AG04450 (cell line): ENCODE results near the gene DLGAP4. TPM values are rescaled to one million over a fixed set of nuclear protein-coding genes. Genes with fewer than 3 reads are reported as not detected.

Experiments used
- CTCF ChIA-PET: fragments of 300-600, 350-600 bp; formaldehyde crosslinking; extraction: SDS; loops from one replicate; lab custom pipeline; 2022; ENCODE audit warnings: antibody characterized with exemption, inconsistent platforms; lab: Charles Lee
- POLR2A ChIA-PET: fragments of 350-600 bp; formaldehyde crosslinking; extraction: SDS; loops from one replicate; lab custom pipeline; 2021; ENCODE audit warnings: antibody characterized with exemption, inconsistent platforms; lab: Yijun Ruan, JAX
- DNase-seq: peaks from one replicate; pipeline ENCODE4 v3.0.0-alpha.2; 2011; ENCODE audit warnings: low read depth, low spot score
- H3K27ac ChIP-seq: one replicate; pipeline ENCODE4 v1.5.1; 2012; ENCODE audit warnings: low read depth, low read length, control low read depth
- H3K27me3 ChIP-seq: one replicate; pipeline ENCODE4 v1.6.0; 2012; ENCODE audit warnings: low read length; ENCODE audit not compliant: control insufficient read depth, insufficient read depth
- H3K4me3 ChIP-seq: 2 replicates; pipeline ENCODE4 v1.5.1; 2011; ENCODE audit warnings: mild to moderate bottlenecking, low read depth, low read length, control low read depth
- H3K9me3 ChIP-seq: 2 replicates; pipeline ENCODE4 v1.5.1; 2012; ENCODE audit warnings: low read length; ENCODE audit not compliant: control insufficient read depth, insufficient read depth
- CTCF ChIP-seq: IDR thresholded peaks from 2 replicates; pipeline ENCODE4 v1.5.1; 2011; ENCODE audit warnings: low read depth, low read length, control low read depth, inconsistent platforms
- polyA plus RNA-seq: library from polyadenylated mRNA; depleted of rRNA; stranded (reverse); fragments of >200 nt; gene quantifications from 2 replicates; pipeline ENCODE4 v1.2.3, GENCODE V29; 2011

Gene DLGAP4
- polyA plus RNA-seq, 1 experiment, result 17.7 TPM

DNA sequence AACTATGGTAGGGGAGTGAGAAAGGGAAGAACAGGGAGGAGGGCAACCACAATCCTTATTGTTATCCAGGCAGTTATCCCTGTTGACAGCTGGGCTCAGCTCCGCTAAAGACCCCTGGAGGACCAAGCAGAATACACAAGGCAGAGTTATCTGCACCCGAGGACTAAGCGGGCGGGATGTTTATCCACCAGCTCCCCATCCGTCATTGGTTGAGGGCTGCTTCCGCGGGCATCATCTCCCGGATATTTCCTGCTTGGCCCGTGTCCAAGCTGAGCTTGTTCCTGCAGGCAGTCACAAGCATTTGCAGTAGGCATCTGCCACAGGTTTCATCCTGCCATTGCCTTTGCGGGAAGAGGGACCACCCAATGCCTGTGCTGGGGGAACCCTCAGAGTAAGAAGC, 102.1 kb downstream of the DLGAP4 start:
- no peak for TF ChIP-seq CTCF
- ChIA-PET CTCF (no interaction called here), POLR2A (no interaction called here)
- Histone ChIP-seq H3K27me3 (peaks cover 6% of the 10 kb centered on the region), H3K27ac (no peak overlapping the region), H3K9me3 (no peaks in the 10 kb centered on the region), H3K4me3 (no peak overlapping the region)
- no peak for DNase-seq

DNA sequence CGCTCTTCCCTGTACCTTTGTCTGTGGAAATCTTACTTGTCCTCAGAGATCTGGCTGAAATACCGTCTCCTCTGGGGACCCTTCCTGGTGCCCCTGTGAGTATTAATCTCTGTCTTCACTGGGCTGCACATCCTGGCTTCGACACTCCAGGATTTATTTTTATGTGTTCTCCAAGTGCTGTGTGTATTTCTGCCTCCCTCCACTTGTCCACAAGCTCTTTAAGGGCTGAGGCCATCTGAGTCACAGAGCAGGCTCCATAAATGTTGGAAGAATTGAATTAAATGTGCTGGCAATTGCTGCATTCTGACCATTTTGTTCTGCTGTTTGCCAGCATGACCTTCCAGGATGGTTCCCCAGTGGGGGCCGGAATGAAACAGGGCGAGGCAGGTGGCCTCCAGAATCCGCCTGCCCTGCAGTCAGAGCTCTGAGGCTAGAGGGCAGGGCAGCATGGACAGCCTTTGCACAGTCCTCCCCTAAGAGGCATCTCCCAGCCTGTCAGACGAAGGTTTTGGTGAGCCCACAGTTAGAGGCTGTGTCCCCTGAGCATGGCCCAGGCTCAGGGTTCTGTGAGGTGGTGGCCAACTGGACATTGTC, 105.8 kb downstream of the DLGAP4 start:
- CTCF ChIA-PET, result no interaction called here
- H3K9me3 ChIP-seq, result no peaks in the 10 kb centered on the region
- H3K27ac ChIP-seq, result no peak overlapping the region
- no peak overlapping the region for H3K4me3 ChIP-seq
- POLR2A ChIA-PET, result interaction anchor here (0.8 kb wide), 1 partner anchor 13 kb away, joined by 4 read pairs; no protein-coding TSS in a partner anchor
- TF ChIP-seq CTCF, result no peak
- H3K27me3 ChIP-seq, result peaks cover 6% of the 10 kb centered on the region
- no peak for DNase-seq

- H3K27ac ChIP-seq, result no peak overlapping the region
- no peak for DNase-seq
- CTCF ChIA-PET, result interaction anchor here (0.6 to 1.0 kb wide), 2 partner anchors 88 to 213 kb away, joined by 3 to 4 read pairs; no protein-coding TSS in a partner anchor
- no peak for TF ChIP-seq CTCF
- no peak overlapping the region for H3K4me3 ChIP-seq
- no peaks in the 10 kb centered on the region for H3K9me3 ChIP-seq
- POLR2A ChIA-PET, result no interaction called here
- peaks cover 13% of the 10 kb centered on the region for H3K27me3 ChIP-seq
Measured at GRCh38 chr20:36415475-36416002, 109.4 kb downstream of the DLGAP4 start.

DNA sequence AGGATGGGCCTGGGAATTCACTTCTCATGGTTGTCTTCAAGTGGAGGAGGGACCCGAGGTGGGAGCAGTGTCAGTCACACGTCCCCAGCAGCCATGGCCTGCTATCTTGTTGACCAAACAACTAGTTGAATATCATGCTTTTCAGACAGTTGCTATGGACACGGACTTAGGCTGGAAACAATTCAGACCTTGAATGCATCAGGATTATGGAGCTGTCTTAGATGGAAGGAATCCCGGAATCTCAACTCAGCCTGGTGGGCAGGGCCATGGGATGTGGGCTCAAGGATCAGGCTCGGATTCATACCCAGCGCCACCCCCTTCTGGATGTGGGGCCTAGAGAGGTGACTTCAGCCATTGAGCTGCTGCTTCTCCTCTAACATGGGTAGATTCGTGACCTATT, 112.6 kb downstream of the DLGAP4 start:
- CTCF ChIA-PET, result no interaction called here
- H3K27me3 ChIP-seq, result peaks cover 19% of the 10 kb centered on the region
- H3K4me3 ChIP-seq, result no peak overlapping the region
- TF ChIP-seq CTCF, result no peak
- no peak for DNase-seq
- H3K27ac ChIP-seq, result no peak overlapping the region
- POLR2A ChIA-PET, result no interaction called here
- no peaks in the 10 kb centered on the region for H3K9me3 ChIP-seq

DNA sequence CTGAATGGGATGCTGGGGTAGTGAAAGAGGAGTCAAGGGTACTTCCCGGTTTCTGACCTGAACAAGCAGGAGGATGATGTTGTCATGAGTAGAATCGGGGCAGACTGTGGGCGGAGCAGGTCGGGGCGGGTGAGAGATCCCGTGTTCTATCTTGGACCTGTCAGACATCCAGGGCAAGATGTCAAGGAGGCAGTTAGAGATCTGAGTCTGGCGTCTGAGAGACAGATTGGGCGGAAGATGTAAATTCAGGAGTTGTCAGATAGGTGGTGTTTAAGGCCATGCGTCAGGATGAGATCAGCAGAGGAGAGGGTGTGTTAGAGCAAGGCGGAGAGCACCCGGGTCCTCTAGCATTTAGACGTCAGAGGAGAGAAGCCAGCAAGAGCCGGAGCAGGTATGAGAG, 115.5 kb downstream of the DLGAP4 start:
- POLR2A ChIA-PET, result no interaction called here
- Histone ChIP-seq H3K27ac (no peak overlapping the region), H3K4me3 (no peak overlapping the region), H3K9me3 (no peaks in the 10 kb centered on the region), H3K27me3 (peaks cover 27% of the 10 kb centered on the region)
- CTCF ChIA-PET, result no interaction called here
- no peak for TF ChIP-seq CTCF
- DNase-seq, result no peak
